ACHN (cell line): Measurements from ENCODE around the gene CNTNAP2.

Experiments
- DNase-seq: peaks from one replicate; pipeline ENCODE4 v3.0.0-alpha.2; 2015
- in situ Hi-C: cut with HindIII; loops from 2 replicates; pipeline ENCODE4 v1.10.0; 2017; ENCODE audit warnings: low sequenced_read_pairs, low pct_ligation_motif_present, low pct_unique_long_range_greater_than_20kb

CNTNAP2 gene

GRCh38 chr7:148175512-148175911, 2058.9 kb downstream of the CNTNAP2 start:
- in situ Hi-C loops: no loop called here

GRCh38 chr7:148177972-148178371, 2061.4 kb downstream of the CNTNAP2 start:
- no peak for DNase-seq
- in situ Hi-C loops: no loop called here

More at GRCh38 chr7:148175512-148175911, 2058.9 kb downstream of the CNTNAP2 start:
- DNase-seq: no peak

- no peak for DNase-seq
- in situ Hi-C loops: no loop called here
Observed at GRCh38 chr7:148180075-148180474, 2063.5 kb downstream of the CNTNAP2 start.

- no peak for DNase-seq
- in situ Hi-C loops: no loop called here
Observed at GRCh38 chr7:148182264-148182663, 2065.7 kb downstream of the CNTNAP2 start.

GRCh38 chr7:148185041-148185440, 2068.4 kb downstream of the CNTNAP2 start:
- DNase-seq: no peak
- in situ Hi-C loops: no loop called here

- in situ Hi-C loops: no loop called here
- no peak for DNase-seq
Observed at GRCh38 chr7:148187471-148187870, 2070.9 kb downstream of the CNTNAP2 start.

GRCh38 chr7:148191391-148192065, 2074.9 kb downstream of the CNTNAP2 start:
- in situ Hi-C loops: no loop called here
- no peak for DNase-seq

- DNase-seq: no peak
- in situ Hi-C loops: no loop called here
Observed at GRCh38 chr7:148192491-148192890, 2075.9 kb downstream of the CNTNAP2 start.

GRCh38 chr7:148201992-148202391, 2085.4 kb downstream of the CNTNAP2 start:
- no peak for DNase-seq
- in situ Hi-C loops: no loop called here

- in situ Hi-C loops: no loop called here
- DNase-seq: no peak
Observed at GRCh38 chr7:148204639-148205304, 2088.2 kb downstream of the CNTNAP2 start.

GRCh38 chr7:148209643-148210190, 2093.1 kb downstream of the CNTNAP2 start:
- in situ Hi-C loops: no loop called here
- DNase-seq: no peak

GRCh38 chr7:148210804-148211325, 2094.3 kb downstream of the CNTNAP2 start:
- no peak for DNase-seq
- in situ Hi-C loops: no loop called here

GRCh38 chr7:148211740-148212151, 2095.1 kb downstream of the CNTNAP2 start:
- in situ Hi-C loops: no loop called here
- no peak for DNase-seq

- in situ Hi-C loops: no loop called here
- DNase-seq: no peak
Observed at GRCh38 chr7:148212731-148213130, 2096.1 kb downstream of the CNTNAP2 start.

GRCh38 chr7:148214101-148214500, 2097.5 kb downstream of the CNTNAP2 start:
- in situ Hi-C loops: no loop called here
- DNase-seq: no peak

GRCh38 chr7:148218603-148219002, 2102.0 kb downstream of the CNTNAP2 start:
- in situ Hi-C loops: no loop called here
- no peak for DNase-seq

- in situ Hi-C loops: no loop called here
- no peak for DNase-seq
Observed at GRCh38 chr7:148222721-148223120, 2106.1 kb downstream of the CNTNAP2 start.

- in situ Hi-C loops: no loop called here
- DNase-seq: no peak
Observed at GRCh38 chr7:148223160-148223559, 2106.6 kb downstream of the CNTNAP2 start.

GRCh38 chr7:148223738-148224137, 2107.1 kb downstream of the CNTNAP2 start:
- in situ Hi-C loops: no loop called here
- DNase-seq: no peak

- DNase-seq: no peak
- in situ Hi-C loops: no loop called here
Observed at GRCh38 chr7:148230296-148230695, 2113.7 kb downstream of the CNTNAP2 start.
